Mesothelial cell of epicardium (in vitro differentiated cells): ENCODE data around the gene PITRM1. TPM values are rescaled to one million over a fixed set of nuclear protein-coding genes. Genes with fewer than 3 reads are reported as not detected.

ENCODE experiments used
- DNase-seq, 2 experiments: peaks; one replicate each; pipeline ENCODE4 v3.0.0; 2021; ENCODE audit warnings: low spot score in 2 of 2; ENCODE audit not compliant: unreplicated experiment in 2 of 2
- H3K27ac Mint-ChIP-seq: 2 replicates; pipeline ENCODE4 v1.8.0; 2021; ENCODE audit warnings: mixed read lengths
- H3K27me3 Mint-ChIP-seq: 2 replicates; pipeline ENCODE4 v1.8.0; 2021; ENCODE audit warnings: low read depth, mixed read lengths
- H3K36me3 Mint-ChIP-seq: 2 replicates; pipeline ENCODE4 v1.8.0; 2021; ENCODE audit warnings: mixed read lengths
- H3K4me1 Mint-ChIP-seq: 2 replicates; pipeline ENCODE4 v1.8.0; 2021; ENCODE audit warnings: mixed read lengths
- H3K4me3 Mint-ChIP-seq: 2 replicates; pipeline ENCODE4 v1.8.0; 2021; ENCODE audit warnings: mild to moderate bottlenecking, moderate library complexity, mixed read lengths
- H3K9me3 Mint-ChIP-seq: 2 replicates; pipeline ENCODE4 v1.8.0; 2021; ENCODE audit warnings: mixed read lengths
- total RNA-seq: library from RNA; stranded (reverse); gene quantifications from 3 replicates; pipeline ENCODE4 v1.2.1, GENCODE V29; 2021
- TF ChIP-seq, protein P1 (sequence below): fragments of 200-600 bp; sonication (generic); IDR thresholded peaks from one replicate; pipeline ENCODE4 v1.5.0; 2021; ENCODE audit warnings: antibody characterized with exemption; ENCODE audit not compliant: unreplicated experiment

The PITRM1 gene
- total RNA-seq, 1 donor from 2014 or later: 75.5 TPM

DNA sequence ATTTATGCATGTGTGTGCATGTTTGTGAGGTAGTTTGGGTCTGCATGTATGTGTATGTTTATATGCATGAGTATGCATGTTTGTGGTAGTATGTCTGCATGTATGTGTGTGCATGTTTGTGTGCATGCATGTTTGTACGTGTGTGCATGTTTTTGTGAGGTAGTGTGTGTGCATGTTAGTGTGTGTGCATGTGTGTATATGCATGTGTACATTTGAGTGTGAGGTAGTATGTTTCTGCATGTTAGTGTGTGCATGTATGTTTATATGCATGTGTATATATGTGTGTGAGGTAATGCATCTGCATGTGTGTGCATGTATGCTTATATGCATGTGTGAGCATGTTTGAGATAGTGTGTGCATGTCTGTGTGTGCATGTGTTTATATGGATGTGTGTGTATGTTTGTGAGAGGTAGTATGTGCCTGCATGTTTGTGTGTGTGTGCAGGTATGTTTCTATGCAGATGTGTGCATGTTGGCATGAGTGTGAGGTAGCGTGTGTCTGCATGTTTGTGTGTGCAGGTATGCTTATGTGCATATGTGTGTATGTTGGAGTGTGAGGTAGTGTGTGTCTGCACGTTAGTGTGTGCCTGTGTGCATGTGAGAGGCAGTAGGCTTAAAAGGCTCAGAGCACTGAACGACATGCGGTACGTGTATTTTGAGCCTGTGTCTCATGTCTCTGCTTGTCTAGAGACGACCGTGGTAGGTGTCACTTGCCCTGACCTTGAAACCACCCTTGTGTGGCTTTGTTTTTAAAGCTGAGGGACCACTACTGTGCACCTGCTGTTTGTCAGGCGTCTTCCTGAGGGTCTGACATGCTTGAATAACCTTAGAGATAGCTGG lies 61.6 kb downstream of the PITRM1 start:
- H3K27ac Mint-ChIP-seq: no peak overlapping the region
- TF ChIP-seq, protein P1, sequence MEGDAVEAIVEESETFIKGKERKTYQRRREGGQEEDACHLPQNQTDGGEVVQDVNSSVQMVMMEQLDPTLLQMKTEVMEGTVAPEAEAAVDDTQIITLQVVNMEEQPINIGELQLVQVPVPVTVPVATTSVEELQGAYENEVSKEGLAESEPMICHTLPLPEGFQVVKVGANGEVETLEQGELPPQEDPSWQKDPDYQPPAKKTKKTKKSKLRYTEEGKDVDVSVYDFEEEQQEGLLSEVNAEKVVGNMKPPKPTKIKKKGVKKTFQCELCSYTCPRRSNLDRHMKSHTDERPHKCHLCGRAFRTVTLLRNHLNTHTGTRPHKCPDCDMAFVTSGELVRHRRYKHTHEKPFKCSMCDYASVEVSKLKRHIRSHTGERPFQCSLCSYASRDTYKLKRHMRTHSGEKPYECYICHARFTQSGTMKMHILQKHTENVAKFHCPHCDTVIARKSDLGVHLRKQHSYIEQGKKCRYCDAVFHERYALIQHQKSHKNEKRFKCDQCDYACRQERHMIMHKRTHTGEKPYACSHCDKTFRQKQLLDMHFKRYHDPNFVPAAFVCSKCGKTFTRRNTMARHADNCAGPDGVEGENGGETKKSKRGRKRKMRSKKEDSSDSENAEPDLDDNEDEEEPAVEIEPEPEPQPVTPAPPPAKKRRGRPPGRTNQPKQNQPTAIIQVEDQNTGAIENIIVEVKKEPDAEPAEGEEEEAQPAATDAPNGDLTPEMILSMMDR: no peak
- no peaks in the 10 kb centered on the region for H3K9me3 Mint-ChIP-seq

DNA sequence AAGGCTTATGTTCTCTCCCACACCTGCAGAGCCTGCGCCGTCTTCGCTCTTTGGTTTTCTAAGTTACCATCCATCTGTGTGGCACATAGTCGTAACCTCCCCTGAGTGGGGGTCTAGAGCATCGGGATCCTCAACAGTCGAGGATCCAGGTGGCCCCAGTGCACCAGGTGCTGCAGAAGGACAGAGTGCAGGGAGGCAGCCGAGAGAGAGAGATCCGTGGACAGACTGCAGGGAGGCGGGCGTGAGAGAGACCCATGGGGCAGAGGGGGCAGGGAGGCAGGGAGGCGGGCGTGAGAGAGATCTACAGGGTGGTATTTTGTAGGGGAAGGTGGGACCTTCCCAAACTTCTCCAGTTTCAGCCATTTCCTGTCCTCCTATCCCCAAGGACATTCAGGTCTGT lies 62.9 kb downstream of the PITRM1 start:
- no peak overlapping the region for H3K4me3 Mint-ChIP-seq
- H3K27me3 Mint-ChIP-seq: no peaks in the 10 kb centered on the region
- H3K9me3 Mint-ChIP-seq: no peaks in the 10 kb centered on the region
- DNase-seq: no peak
- H3K36me3 Mint-ChIP-seq: peaks cover 11% of the 10 kb centered on the region
- no peak overlapping the region for H3K27ac Mint-ChIP-seq
- H3K4me1 Mint-ChIP-seq: no peaks in the 10 kb centered on the region
- TF ChIP-seq, protein P1: no peak

More for the DNA sequence above, 61.6 kb downstream of the PITRM1 start:
- Mint-ChIP-seq H3K4me3 (no peak overlapping the region), H3K27me3 (no peaks in the 10 kb centered on the region), H3K4me1 (no peaks in the 10 kb centered on the region), H3K36me3 (peaks cover 15% of the 10 kb centered on the region)
- DNase-seq: no peak

GRCh38 chr10:3109196-3109595 lies 63.4 kb downstream of the PITRM1 start:
- TF ChIP-seq, protein P1: no peak
- H3K27me3 Mint-ChIP-seq: no peaks in the 10 kb centered on the region
- H3K9me3 Mint-ChIP-seq: no peaks in the 10 kb centered on the region
- H3K4me1 Mint-ChIP-seq: no peaks in the 10 kb centered on the region
- DNase-seq: no peak
- no peak overlapping the region for H3K27ac Mint-ChIP-seq
- H3K36me3 Mint-ChIP-seq: peaks cover 14% of the 10 kb centered on the region
- H3K4me3 Mint-ChIP-seq: no peak overlapping the region

DNA sequence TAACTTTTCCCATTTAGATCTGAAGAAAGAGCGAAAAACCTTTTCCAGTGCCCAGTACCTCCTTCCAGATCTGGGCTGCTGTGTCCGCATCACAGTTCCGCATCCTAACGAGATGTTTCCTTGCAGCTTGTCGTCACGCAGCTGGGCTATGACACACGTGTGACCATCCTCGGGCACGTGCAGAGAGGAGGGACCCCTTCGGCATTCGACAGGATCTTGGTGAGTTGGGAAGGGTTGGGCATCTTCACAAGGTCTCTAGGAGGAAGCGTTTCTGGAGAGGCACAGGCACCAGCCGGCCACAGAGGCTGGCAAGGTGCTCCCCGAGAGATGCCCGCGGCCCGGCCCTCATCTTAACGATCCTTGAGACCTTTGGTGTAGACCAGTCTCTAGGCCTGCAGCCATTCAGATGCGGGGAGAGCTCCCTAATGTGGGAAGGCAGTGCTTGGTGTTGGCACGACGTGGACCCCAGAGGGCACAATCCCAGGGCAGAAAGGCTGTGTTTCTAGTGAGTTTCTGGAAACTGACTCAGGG lies 63.9 kb downstream of the PITRM1 start:
- H3K9me3 Mint-ChIP-seq: no peaks in the 10 kb centered on the region
- DNase-seq: no peak
- no peak overlapping the region for H3K4me3 Mint-ChIP-seq
- no peaks in the 10 kb centered on the region for H3K4me1 Mint-ChIP-seq
- H3K27ac Mint-ChIP-seq: no peak overlapping the region
- no peaks in the 10 kb centered on the region for H3K27me3 Mint-ChIP-seq
- peaks cover 15% of the 10 kb centered on the region for H3K36me3 Mint-ChIP-seq
- TF ChIP-seq, protein P1: no peak

DNA sequence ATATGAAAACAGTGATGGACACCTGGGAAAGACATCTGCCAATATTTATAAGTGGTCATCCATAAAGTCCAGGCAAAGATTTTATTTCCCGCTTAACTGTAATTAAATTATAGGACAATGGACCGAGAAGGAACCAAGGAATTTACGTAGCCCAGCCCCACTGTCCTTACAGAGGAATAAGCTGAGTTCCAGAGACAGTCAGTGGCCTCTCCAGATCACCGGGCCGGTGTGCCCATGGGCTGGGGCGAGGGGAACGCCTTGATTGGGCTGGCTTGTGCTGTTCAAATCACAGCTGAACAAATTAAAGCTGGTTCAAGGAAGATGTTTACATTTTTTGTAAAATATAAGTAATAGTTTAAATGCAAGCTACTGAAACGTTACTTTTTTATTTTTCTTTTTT lies 64.5 kb downstream of the PITRM1 start:
- TF ChIP-seq, protein P1: no peak
- Mint-ChIP-seq H3K27ac (no peak overlapping the region), H3K4me1 (no peaks in the 10 kb centered on the region), H3K4me3 (no peak overlapping the region), H3K27me3 (no peaks in the 10 kb centered on the region), H3K36me3 (peaks cover 15% of the 10 kb centered on the region), H3K9me3 (no peaks in the 10 kb centered on the region)
- DNase-seq: no peak
